Erythroblast (primary cell): ENCODE data around the gene NOP56.

ENCODE experiments used
- GATA1 ChIP-seq: IDR thresholded peaks from 2 replicates; pipeline ENCODE4 v1.6.1; 2011; ENCODE audit warnings: low read depth, mild to moderate bottlenecking, control low read depth, low read length, moderate library complexity
- POLR2A ChIP-seq: IDR thresholded peaks from 2 replicates; pipeline ENCODE4 v1.6.1; 2011; ENCODE audit warnings: mild to moderate bottlenecking, low read length

DNA sequence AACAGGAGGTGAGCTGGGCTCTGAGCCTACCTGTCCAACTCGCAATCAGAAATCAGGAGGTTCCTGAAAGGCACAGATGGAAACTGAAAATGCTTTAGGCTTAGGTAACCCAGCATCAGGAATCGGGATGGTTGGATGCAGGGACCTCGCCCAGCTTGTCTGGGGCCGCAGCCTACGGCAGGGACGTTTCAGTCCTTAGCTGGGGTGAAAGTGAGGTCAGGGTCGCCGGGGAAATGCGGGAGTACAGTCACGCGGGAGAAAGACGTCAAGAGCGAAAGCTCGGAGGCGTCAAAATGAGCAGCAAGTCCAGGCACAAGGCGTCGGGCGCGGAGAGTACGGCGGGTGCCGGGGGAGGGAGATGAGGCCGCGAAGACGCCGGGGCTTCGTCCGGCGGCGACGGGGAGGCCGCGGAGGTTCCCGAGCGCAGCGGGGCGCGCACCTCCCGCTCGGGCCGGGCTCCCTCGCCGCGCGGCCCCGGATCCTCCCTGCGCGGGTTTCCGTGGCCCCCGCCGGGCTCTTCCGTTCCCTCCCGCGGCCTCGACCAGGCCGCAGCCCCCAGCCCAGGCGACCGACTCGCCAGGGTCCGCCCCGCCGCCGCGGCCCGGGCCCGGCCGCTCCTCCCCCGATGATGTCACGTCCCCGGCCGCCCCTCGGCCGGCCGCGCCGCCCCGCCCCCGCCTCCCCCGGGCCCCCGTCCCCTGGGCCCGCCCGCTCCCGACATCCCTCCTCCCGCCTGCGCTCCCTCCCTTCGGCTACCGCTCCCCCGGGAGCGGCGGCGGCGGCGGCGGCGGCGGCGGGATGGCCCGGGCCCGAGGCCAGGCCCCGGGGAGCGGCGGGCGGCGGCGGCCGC is 39.8 kb downstream of the NOP56 start, which contains the start of gene EBF4:
- TF ChIP-seq POLR2A (no peak), GATA1 (no peak)
